Esophagus squamous epithelium (tissue), 5 donors: ENCODE data around the gene ADRA1B. TPM values are rescaled to one million over a fixed set of nuclear protein-coding genes. Genes with fewer than 3 reads are reported as not detected.
A peak's percentile ranks its signal among the peaks of the same experiment; 100 is the strongest.

Experiments used
- DNase-seq: peaks from one replicate; lab custom pipeline; 2025; lab: John Stamatoyannopoulos, UW
- H3K27ac ChIP-seq, 4 donors: fragments of 200-600 bp; sonication (generic); one replicate each; pipeline ENCODE4 v1.5.1; 2016 to 2019; ENCODE audit warnings: mild to moderate bottlenecking in 1 of 4
- H3K27me3 ChIP-seq, 4 donors: fragments of 200-600 bp; sonication (generic); 1 replicate in 3 of 4; 2 replicates in 1 of 4; pipeline versions ENCODE4 v1.5.1 to v1.6.0; 2017 to 2021; ENCODE audit warnings: antibody characterized with exemption in 1 of 4
- H3K36me3 ChIP-seq, 3 donors: fragments of 200-600 bp; sonication (generic); one replicate each; pipeline ENCODE4 v1.5.1; 2016 to 2019
- H3K4me1 ChIP-seq, 3 donors: fragments of 200-600 bp; sonication (generic); one replicate each; pipeline ENCODE4 v1.5.1; 2017 to 2019
- H3K4me3 ChIP-seq, 4 donors: fragments of 200-600 bp; sonication (generic); 1 replicate in 3 of 4; 2 replicates in 1 of 4; pipeline ENCODE4 v1.5.1; 2016 to 2019; ENCODE audit warnings: mild to moderate bottlenecking in 2 of 4, moderate library complexity in 1 of 4
- H3K9me3 ChIP-seq, 3 donors: fragments of 200-600 bp; sonication (generic); one replicate each; pipeline ENCODE4 v1.5.1; 2016 to 2019
- CTCF ChIP-seq, 6 experiments: fragments of 450-650 bp in 4 of 6; fragments of 200-600 bp in 2 of 6; sonication (generic) in 2 of 6; IDR thresholded peaks; one replicate each; pipeline ENCODE4 v1.5.1; 2016 to 2019; ENCODE audit warnings: antibody characterized with exemption in 6 of 6, mild to moderate bottlenecking in 4 of 6, moderate library complexity in 4 of 6
- POLR2A ChIP-seq, 4 donors: fragments of 450-650 bp; IDR thresholded peaks; one replicate each; pipeline ENCODE4 v1.6.1; 2017; ENCODE audit warnings: antibody characterized with exemption in 4 of 4, mild to moderate bottlenecking in 4 of 4, moderate library complexity in 3 of 4
- WGBS, 2 donors: methylation state at CpG; one replicate each; pipeline ENCODE4 v1.1.5; 2018; 5-methylcytosine and 5-hydroxymethylcytosine counted together
- intact Hi-C: fragments of 100-400 bp; cut with DNase I; formaldehyde crosslinking; loops from one replicate; pipeline ENCODE4 v1.15.0; 2022
- total RNA-seq, 4 donors: library from RNA; depleted of rRNA; stranded (reverse); fragments of >200 nt; gene quantifications; one replicate each; pipeline ENCODE4 v1.1.0, GENCODE V29; 2016
- donor health status: DM: yes; HTN: yes; CAD: no.

The ADRA1B gene
- total RNA-seq, 4 donors from 2014 or later, result 1.3 TPM; not detected in 3

GRCh38 chr5:159936686-159937329, 20.5 kb downstream of the ADRA1B start:
- H3K4me1 ChIP-seq, result peaks cover 0 to 9% (median 0%) of the 10 kb centered on the region in 3 donors
- H3K27ac ChIP-seq, result peak overlapping the region in 1 of 4 donors; percentile 13
- no peak overlapping the region for H3K4me3 ChIP-seq
- TF ChIP-seq CTCF (IDR thresholded peaks at IDR 0.05), result no peak
- no peak for TF ChIP-seq POLR2A (IDR thresholded peaks at IDR 0.05)
- no peak for DNase-seq
- no peaks in the 10 kb centered on the region for H3K36me3 ChIP-seq
- WGBS, 2 donors, result 30 to 41% methylated on average over 5 to 6 of the region's 6 CpGs
- H3K27me3 ChIP-seq, result peaks cover 0 to 7% (median 0%) of the 10 kb centered on the region in 4 donors
- H3K9me3 ChIP-seq, result no peaks in the 10 kb centered on the region
- intact Hi-C loops, result no loop called here

- TF ChIP-seq CTCF (IDR thresholded peaks at IDR 0.05) (no peak), POLR2A (IDR thresholded peaks at IDR 0.05) (no peak)
- no peak for DNase-seq
- H3K9me3 ChIP-seq, result no peaks in the 10 kb centered on the region
- WGBS, 2 donors, result 65 to 97% methylated on average over 5 to 9 of the region's 10 CpGs
- H3K4me3 ChIP-seq, result no peak overlapping the region
- H3K36me3 ChIP-seq, result no peaks in the 10 kb centered on the region
- intact Hi-C loops, result no loop called here
- H3K4me1 ChIP-seq, result peaks cover 0 to 9% (median 0%) of the 10 kb centered on the region in 3 donors
- no peaks in the 10 kb centered on the region for H3K27me3 ChIP-seq
- H3K27ac ChIP-seq, result no peak overlapping the region
Measured at GRCh38 chr5:159937580-159937979, 21.3 kb downstream of the ADRA1B start.

- no peaks in the 10 kb centered on the region for H3K4me1 ChIP-seq
- DNase-seq, result no peak
- no peaks in the 10 kb centered on the region for H3K27me3 ChIP-seq
- TF ChIP-seq CTCF (IDR thresholded peaks at IDR 0.05), result no peak
- no peak for TF ChIP-seq POLR2A (IDR thresholded peaks at IDR 0.05)
- 52 to 59% methylated on average over 5 of the region's 5 CpGs for WGBS, 2 donors
- no peak overlapping the region for H3K4me3 ChIP-seq
- no peaks in the 10 kb centered on the region for H3K9me3 ChIP-seq
- intact Hi-C loops, result no loop called here
- no peak overlapping the region for H3K27ac ChIP-seq
- H3K36me3 ChIP-seq, result no peaks in the 10 kb centered on the region
Measured at GRCh38 chr5:159943326-159943725, 27.0 kb downstream of the ADRA1B start.

GRCh38 chr5:159944056-159944600, 27.8 kb downstream of the ADRA1B start:
- no peak for DNase-seq
- Histone ChIP-seq H3K4me1 (no peaks in the 10 kb centered on the region), H3K27me3 (no peaks in the 10 kb centered on the region), H3K27ac (no peak overlapping the region), H3K4me3 (no peak overlapping the region), H3K36me3 (no peaks in the 10 kb centered on the region), H3K9me3 (no peaks in the 10 kb centered on the region)
- intact Hi-C loops, result no loop called here
- WGBS, 2 donors, result 63 to 70% methylated on average over 5 of the region's 5 CpGs
- TF ChIP-seq CTCF (IDR thresholded peaks at IDR 0.05) (no peak), POLR2A (IDR thresholded peaks at IDR 0.05) (no peak)

GRCh38 chr5:159945359-159945758, 29.1 kb downstream of the ADRA1B start:
- H3K27ac ChIP-seq, result no peak overlapping the region
- peaks cover 0 to 6% (median 0%) of the 10 kb centered on the region in 4 donors for H3K27me3 ChIP-seq
- TF ChIP-seq CTCF (IDR thresholded peaks at IDR 0.05) (no peak), POLR2A (IDR thresholded peaks at IDR 0.05) (no peak)
- H3K9me3 ChIP-seq, result no peaks in the 10 kb centered on the region
- 60 to 83% methylated on average over 2 of the region's 2 CpGs for WGBS, 2 donors
- no peaks in the 10 kb centered on the region for H3K4me1 ChIP-seq
- no peak overlapping the region for H3K4me3 ChIP-seq
- DNase-seq, result no peak
- H3K36me3 ChIP-seq, result no peaks in the 10 kb centered on the region
- intact Hi-C loops, result no loop called here
